Hepatocyte (in vitro differentiated cells): ENCODE data around the gene MPZL2.

Experiments
- CTCF ChIP-seq: fragments of 200-600 bp; sonication (generic); IDR thresholded peaks from 2 replicates; pipeline ENCODE4 v1.5.1; 2016; ENCODE audit warnings: antibody characterized with exemption, mild to moderate bottlenecking; ENCODE audit not compliant: poor library complexity
- EZH2 ChIP-seq: fragments of 200-600 bp; sonication (generic); IDR thresholded peaks from 2 replicates; pipeline ENCODE4 v1.6.1; 2016; ENCODE audit warnings: antibody characterized with exemption, mild to moderate bottlenecking, borderline replicate concordance

DNA sequence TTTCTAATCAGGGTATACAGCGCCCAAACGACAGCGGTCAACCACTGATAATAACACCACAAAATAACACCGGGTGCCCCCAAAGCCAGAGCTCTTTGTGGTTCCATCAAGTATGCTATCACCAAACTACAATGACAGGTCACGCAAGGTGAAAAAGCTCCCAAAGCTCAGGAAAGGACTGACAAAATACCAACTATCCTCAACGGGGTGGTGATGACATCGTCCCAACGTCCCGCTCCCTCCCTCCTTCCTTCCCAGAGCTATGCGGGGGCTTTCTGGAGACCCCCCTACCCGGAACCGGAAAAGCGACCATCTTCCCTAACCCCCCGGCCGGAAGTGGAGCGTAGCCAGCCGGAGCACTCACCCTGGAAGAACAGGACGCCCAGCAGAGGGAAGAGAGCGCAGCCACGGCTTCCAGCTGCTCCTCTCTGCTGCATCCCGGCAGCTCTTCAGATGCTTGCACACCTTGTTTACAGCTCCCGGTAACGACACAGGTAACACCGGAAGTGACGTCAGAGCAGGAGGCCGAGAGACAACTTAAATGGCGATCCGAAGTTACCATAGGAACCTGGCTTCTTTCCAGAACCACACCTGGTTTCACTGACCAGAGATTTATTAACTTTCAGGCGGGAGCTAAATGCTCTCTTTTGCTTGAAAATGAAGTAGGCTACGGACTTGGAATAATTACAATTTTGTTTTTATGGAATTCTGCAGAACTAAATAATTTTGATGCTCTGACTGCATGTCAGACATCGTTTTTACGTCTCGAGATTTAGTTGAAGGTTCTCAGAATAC is 12.0 kb downstream of the MPZL2 start, which contains the start of gene MPZL3:
- no peak for TF ChIP-seq CTCF
- no peak for TF ChIP-seq EZH2
